WTC11 (cell line): ENCODE results near the gene MYLK2.

ENCODE experiments used
- IRF1 ChIP-seq: sonication (generic); formaldehyde crosslinking; IDR thresholded peaks from 2 replicates; pipeline ENCODE4 v1.8.0; 2023; ENCODE audit warnings: missing genetic modification reagents
- JAZF1 ChIP-seq: fragments of 250-450 bp; sonication (Bioruptor Pico); IDR thresholded peaks from 2 replicates; pipeline ENCODE4 v1.9.0; 2021; ENCODE audit warnings: moderate library complexity, mild to moderate bottlenecking, inconsistent platforms
- NFE2L1 ChIP-seq: sonication (generic); formaldehyde crosslinking; IDR thresholded peaks from 2 replicates; pipeline ENCODE4 v1.8.1; 2023; ENCODE audit warnings: missing genetic modification reagents
- SMAD3 ChIP-seq: sonication (generic); formaldehyde crosslinking; IDR thresholded peaks from 2 replicates; pipeline ENCODE4 v1.8.0; 2022; ENCODE audit warnings: missing genetic modification reagents, mild to moderate bottlenecking, borderline replicate concordance
- TCF7 ChIP-seq: sonication (generic); formaldehyde crosslinking; IDR thresholded peaks from 2 replicates; pipeline ENCODE4 v1.8.0; 2022; ENCODE audit warnings: mild to moderate bottlenecking, low read depth, missing genetic modification reagents, moderate library complexity
- TF ChIP-seq, protein P1 (sequence below): fragments of 200-600 bp; IDR thresholded peaks from 2 replicates; pipeline ENCODE4 v1.8.0; 2022; ENCODE audit warnings: antibody characterized with exemption
- TF ChIP-seq, protein P2 (sequence below): sonication (generic); formaldehyde crosslinking; IDR thresholded peaks from 2 replicates; pipeline ENCODE4 v1.8.1; 2022; ENCODE audit warnings: mild to moderate bottlenecking, moderate library complexity, missing genetic modification reagents

DNA sequence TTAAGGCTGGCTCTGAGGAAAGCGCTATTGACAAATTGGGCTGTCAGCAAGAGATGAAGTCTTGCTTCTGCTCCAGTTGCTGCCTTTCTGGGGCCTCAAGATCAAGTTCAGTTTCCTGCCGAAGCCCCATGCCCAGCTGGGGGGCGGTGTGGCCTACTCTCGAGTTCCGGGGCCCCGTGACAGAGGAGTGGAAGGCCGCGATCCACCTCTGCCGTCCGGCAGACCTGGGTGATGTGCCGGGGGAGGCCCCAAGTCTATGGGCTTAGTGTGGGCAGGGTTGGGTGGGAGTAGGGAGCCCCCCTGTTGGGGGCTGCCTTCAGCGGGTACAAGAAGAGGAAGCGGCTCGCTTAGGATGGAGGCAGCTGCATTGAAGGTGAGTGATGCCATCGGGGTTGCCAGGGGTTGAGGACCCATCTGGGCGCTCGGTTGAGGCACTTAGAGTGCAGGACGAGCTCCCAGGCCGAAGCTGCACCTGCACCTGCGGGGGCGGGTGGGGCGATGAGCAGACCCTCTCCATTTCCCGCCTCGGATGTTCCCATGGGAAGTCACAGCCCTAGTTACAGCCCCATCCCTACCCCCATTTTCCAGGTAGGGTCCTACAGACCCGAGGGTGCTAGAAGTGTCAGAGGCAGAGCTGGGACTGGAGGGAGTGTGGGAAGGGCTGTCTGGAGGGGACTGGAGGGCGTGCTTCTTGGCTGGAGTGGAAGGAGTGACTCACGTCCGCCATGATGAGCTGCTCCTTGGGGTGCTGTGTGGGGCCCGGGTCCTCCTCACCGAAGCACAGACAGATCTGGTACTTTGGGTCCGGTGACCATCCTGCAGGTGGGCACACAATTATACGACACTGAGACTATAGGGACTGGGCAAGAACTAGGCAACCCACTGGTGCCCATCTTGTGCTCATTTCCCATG lies 29.2 kb downstream of the MYLK2 start:
- TF ChIP-seq IRF1 (CRISPR knock-in tag) (no peak), NFE2L1 (no peak), TCF7 (CRISPR knock-in tag) (no peak), SMAD3 (CRISPR knock-in tag) (no peak), JAZF1 (no peak)
- TF ChIP-seq, protein P1, sequence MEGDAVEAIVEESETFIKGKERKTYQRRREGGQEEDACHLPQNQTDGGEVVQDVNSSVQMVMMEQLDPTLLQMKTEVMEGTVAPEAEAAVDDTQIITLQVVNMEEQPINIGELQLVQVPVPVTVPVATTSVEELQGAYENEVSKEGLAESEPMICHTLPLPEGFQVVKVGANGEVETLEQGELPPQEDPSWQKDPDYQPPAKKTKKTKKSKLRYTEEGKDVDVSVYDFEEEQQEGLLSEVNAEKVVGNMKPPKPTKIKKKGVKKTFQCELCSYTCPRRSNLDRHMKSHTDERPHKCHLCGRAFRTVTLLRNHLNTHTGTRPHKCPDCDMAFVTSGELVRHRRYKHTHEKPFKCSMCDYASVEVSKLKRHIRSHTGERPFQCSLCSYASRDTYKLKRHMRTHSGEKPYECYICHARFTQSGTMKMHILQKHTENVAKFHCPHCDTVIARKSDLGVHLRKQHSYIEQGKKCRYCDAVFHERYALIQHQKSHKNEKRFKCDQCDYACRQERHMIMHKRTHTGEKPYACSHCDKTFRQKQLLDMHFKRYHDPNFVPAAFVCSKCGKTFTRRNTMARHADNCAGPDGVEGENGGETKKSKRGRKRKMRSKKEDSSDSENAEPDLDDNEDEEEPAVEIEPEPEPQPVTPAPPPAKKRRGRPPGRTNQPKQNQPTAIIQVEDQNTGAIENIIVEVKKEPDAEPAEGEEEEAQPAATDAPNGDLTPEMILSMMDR = no peak
- TF ChIP-seq, protein P2, sequence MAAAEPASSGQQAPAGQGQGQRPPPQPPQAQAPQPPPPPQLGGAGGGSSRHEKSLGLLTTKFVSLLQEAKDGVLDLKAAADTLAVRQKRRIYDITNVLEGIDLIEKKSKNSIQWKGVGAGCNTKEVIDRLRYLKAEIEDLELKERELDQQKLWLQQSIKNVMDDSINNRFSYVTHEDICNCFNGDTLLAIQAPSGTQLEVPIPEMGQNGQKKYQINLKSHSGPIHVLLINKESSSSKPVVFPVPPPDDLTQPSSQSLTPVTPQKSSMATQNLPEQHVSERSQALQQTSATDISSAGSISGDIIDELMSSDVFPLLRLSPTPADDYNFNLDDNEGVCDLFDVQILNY (CRISPR knock-in tag) = no peak
